Cardiac septum (tissue), 1 donor: ENCODE data around the gene SLC4A1. TPM values are rescaled to one million over a fixed set of nuclear protein-coding genes. Genes with fewer than 3 reads are reported as not detected.
"Not testable (repeated sequence)": the region's sequence is repeated elsewhere in the genome, so short reads cannot be mapped to it uniquely, and the experiment has no call there.

ENCODE experiments used
- DNase-seq: peaks from one replicate; pipeline ENCODE4 v3.0.0-alpha.2; 2020; ENCODE audit warnings: low spot score
- intact Hi-C: fragments of 100-400 bp; cut with DNase I; formaldehyde crosslinking; loops from one replicate; pipeline ENCODE4 v1.14.0; 2022
- total RNA-seq: library from RNA; stranded (reverse); fragmentation: NEBNext Ultra II Directional; extraction: Animal tissue kit (Norgen Biotek cat#: 25700); gene quantifications from one replicate; pipeline ENCODE4 v1.2.1, GENCODE V29; 2021
- donor health status: DM: no; HTN: no; CAD: no.

The SLC4A1 gene
- total RNA-seq, 1 donor from 2014 or later, result 4.0 TPM

DNA sequence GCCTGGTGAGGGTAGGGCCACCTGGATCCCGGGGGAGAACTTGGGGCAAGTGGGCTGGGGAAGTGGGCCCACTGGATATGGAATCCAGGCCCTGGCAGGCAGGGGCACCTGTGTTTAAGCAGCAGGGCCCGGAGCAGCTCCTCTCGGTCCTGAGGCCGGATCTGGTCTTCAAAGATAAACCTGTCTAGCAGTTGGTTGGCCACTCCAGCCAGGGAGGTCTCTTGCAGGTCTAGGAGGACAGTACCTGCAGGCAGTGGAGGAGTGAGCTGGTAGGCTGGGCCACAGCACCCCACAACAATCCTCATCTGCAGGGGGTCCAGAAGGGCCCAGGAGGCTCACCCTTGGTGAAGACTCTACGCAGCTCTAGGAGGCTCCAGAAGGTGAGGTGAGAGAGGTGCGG lies 7.6 kb downstream of the SLC4A1 start:
- no peak for DNase-seq
- intact Hi-C loops, result no loop called here

DNA sequence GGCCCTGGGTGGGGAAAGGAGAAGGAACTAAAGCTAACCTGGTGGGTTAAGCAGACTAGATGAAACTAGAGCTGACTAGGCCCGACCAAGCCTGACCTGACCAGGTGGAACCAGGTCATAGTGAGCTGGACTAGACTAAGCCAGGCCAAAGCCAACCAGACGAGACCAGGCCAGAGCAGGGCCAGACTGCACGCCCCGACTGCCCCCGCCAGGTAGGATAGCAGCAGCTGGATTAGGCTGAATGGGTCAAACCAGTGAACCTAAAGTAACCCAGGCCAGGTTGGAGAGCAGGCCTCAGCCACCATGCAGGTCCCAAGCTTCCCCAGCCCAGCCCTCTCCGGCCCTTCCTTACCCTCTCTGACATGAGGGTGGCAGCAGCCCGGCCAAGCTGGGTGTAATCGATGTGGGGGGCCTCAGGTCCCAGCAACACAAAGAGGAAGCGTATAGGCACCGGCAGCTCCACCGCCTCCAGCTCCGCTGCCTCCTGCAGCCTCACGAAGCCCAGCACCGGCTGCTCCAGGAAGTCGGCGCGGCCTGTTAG lies 9.1 kb downstream of the SLC4A1 start:
- DNase-seq, result no peak
- intact Hi-C loops, result no loop called here

DNA sequence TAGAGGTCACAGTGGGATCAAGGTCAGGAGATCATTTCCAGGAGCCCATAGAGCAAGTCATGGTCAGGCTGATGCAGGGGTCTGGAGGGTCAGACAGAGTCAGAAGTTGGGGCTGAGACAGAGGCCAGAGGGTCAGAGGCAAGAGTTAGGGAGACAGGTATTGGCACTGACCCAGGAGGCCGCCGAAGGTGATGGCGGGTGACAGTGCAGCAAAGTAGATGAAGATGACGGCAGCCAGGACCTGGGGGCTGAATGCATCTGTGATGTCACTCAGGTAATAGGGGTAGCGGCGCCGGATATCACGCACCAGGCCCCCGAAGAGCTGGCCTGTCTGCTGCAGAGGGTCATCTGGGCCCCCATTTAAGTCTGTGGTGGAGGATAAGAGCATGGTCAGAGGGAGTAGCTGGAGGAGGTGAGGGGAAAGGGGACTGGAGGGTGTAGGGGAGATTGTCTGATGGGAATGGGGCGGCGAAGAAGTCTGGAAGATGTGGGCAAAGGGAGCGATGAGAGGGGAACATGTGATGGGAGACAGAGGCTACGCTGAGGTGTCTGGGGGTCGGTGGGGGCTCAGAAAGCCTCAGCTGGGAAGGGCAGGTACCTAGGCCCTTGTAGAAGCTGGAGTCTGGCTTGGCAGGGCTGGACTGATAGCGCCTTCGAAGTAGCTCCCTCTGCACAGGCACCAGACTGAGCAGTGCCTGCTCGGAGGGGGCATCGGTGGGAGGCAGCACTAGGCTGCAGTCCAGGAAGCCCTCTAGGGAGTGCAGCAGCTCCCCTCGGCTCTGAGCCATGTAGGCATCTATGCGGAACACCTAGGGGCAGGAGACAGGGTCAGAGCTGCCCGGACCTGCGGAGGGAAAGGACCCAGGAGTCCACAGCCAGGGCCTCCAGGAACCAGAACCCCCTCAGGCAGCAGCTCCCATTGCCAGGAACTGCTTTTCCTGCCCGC lies 9.8 kb downstream of the SLC4A1 start:
- intact Hi-C loops, result no loop called here
- no peak for DNase-seq

DNA sequence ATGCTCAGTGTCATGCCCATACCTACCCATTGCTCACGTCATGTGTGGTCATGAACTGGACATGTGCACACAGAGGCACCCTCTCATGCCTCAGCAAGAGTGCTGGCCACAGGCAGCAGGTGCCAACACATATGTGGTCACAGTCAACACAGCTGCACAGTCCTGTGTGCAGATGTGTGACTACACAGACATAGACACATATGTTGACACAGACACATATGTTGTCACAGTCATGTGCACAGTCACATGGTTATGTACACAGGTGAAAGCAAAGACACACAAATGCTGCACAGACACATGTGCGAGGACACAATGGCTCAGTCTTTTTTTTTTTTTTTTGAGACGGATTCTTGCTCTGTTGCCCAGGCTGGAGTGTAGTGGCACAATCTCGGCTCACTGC lies 11.3 kb downstream of the SLC4A1 start:
- no peak for DNase-seq
- intact Hi-C loops, result no loop called here

DNA sequence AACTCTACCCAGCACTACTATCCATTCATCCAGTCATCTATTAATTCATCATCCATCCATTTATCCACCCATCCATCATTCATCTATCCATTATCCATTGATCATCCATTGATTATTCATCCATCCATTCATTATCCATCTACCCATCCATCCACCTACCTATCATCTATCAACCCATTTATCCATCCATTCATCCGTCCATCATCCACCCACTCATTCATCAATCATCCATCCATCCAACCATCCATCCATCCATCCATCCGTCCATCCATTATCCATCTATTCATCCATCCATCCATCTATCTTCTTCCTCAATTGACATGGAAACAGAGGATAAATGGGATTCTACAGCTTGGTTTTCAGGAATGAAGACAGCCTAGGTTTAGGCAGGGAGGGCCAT lies 12.0 kb downstream of the SLC4A1 start:
- intact Hi-C loops, result no loop called here
- DNase-seq, result no peak

DNA sequence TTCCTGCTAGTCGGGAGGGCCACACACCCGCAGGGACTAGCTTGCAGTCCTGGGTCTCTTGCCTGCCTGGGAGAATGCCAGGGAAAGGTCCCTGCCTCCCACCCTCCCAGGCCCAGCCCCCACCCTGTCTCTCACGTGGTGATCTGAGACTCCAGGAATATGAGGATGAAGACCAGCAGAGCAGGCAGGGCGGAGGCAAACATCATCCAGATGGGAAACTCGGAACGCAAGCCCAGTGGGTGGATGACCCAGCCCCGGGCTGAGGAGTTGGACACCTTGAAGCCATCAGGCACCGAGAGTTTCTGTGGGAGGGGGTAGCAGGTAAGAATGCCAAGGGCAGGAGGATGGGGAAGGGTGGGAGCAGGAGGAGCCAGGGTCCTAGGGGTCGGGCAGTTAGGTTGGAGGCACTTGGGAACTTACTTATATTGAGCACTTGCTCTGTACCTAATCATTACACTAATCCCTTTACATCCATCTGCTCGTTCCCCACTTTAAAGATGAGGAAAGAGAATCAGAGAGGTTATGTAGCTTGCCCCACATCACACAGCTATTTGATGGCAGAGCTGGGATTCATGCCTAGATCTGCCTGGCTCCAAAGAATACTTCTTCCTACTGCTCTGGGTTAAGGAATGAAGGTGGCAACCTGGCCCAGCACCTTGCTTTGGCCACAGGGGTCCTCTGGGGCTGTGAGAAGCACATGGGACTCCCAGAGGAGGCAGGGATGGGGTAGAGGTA lies 13.4 kb downstream of the SLC4A1 start:
- no peak for DNase-seq
- intact Hi-C loops, result no loop called here

DNA sequence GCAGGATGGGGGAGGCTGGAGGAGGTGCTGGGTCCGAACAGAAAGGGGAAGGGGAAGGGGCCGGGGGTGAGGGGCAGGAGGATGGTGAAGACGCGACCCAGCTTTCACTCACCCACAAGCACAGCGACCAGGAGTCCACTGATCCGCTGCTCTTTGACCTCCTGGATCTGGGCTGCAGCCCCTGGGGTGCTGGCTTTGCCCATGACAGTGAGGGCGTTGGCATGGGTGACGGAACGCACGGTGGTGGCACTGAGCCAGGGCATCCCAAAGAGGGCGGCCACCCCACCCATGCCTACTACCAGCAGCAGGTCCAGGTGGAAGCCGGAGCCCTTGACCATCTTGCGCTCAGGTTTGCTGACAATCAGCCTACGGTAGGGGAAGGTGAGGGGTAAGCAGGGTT lies 14.9 kb downstream of the SLC4A1 start:
- intact Hi-C loops, result no loop called here
- no peak for DNase-seq

DNA sequence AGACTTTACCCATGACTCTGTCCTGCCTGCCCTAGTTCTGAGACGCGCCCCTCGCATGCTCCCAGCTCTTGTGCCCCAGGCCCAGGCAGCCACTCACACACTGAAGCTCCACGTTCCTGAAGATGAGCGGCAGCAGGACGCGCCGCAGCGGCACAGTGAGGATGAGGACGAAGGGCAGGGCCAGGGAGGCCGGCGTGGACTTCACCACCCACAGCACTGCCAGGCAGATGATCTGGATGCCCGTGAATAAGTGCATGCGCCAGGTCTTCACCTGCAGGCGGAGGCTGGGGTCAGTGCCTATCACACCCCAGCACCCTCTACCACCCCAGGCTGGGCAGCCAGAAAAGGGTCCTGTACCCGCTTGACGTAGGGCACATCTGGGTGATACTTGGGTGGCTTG lies 16.9 kb downstream of the SLC4A1 start:
- intact Hi-C loops, result no loop called here
- no peak for DNase-seq

DNA sequence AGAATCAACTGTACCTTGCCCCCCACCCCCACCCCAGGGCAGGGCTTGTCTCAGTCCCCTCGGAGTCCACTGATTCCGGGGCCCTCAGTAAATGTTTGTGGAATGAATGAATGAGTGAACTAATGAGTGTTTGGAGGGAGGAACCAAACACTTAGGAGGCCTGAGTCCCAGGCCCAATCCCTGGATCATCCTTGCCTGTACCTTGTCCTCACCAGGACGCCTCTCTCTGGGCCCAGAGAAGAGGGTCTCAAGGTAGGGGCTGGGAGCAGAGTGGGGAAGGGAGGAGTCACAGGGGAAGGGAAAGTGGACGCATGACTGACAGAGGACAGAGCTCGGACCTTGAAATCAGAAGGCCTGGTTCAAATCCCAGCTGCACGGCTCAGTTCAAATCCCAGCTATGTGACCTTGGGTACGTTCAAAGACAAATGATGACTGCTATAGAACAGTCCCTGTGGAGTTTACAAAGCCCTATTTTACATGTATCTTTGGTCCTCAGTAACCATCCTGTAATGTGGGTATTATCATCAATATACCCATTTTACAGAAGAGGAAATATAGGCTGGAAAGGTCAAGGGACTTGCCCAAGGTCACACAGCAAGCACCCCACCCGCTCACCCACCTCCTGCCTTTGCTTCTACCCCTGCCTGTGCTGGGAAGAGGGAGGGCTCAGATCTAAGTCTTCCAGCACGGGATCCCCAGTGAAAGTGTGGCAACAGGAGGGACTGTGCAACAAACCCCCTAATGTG lies 18.3 kb downstream of the SLC4A1 start:
- intact Hi-C loops, result no loop called here
- no peak for DNase-seq

DNA sequence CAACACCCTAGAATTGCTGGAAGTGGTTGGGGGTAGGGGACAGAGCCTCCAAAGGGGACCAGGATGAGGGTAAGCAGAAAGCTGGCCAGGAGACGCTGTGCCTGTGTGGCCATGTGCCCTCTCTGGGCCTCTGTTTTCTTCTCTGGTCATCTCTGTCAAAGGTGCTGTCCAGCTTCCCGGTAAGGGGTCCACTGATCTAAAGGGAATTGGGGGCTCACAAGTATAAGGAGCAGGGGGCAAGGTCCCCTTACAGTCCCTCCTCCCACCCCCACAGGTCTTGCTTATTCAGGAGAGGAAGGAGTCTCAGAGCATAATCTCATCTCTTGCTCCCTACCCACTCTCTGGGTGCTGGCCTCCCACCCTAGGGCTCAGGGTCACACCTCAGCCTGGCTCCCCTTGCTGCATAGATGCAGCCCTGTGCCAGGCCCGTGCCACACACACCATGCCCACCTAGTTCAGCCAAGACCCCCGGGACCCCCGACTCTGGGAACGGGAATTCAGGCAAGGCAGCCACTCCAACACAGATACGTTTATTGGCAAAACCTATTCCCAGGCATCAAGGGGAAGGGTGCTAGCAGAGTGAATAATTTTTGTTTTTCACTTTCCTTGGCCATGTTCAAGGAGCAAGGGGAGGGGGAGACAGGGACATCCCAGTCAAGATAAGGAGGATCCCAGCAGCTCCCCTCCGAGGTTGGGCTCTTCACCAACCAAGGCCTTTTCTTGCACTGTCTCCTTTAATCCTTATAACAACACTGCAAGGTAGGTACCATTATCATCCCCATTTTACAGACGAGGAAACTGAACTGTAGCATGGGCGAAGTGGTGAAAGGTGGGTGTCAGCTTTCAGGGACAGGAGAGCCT lies 19.8 kb downstream of the SLC4A1 start:
- DNase-seq, result no peak
- intact Hi-C loops, result no loop called here

DNA sequence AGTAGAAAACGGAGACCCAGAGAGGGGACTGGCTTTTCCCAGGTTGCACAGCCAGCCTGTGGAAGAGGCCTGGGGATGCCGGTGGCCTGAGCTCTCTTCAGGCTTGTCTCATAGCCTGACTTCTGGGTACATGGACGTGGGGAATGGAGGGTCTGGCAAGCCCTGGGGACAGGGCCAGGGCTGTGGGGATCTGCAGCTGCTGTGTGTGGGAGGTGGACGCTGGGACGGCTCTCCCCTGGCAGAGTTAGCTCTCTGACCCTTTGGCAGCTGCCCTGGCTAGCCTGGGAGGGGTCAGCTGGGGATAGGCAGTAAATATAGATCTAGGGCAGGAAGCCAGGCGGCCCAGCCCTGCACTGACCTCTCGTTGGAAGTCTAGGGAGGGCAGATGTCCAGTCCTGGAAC lies 20.5 kb downstream of the SLC4A1 start:
- intact Hi-C loops, result no loop called here
- no peak for DNase-seq

DNA sequence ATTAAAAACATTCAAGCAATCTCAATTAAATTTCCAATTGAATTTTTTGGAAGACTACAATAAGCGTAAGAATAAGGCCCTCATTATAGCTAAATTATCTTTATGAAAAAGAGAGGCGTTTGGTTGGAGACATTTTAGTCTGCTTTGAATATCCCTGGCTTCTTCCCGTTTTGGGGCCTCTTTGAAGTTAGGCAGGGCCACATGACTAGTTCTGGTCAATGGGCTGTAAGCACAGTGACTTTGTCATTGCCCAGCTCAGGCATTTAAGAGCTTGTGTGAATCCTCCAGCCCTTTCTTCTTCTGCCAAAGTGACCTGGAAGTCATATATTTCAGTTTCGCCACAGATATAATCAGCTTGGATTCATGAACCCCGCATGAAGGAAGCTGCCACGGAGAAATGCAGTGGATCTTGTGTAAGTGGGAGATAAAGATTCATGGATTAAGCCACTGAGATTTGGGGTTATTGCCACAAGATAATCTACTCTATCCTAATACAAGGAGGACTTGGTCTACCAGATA lies 26.8 kb downstream of the SLC4A1 start:
- DNase-seq, result no peak
- intact Hi-C loops, result no loop called here

DNA sequence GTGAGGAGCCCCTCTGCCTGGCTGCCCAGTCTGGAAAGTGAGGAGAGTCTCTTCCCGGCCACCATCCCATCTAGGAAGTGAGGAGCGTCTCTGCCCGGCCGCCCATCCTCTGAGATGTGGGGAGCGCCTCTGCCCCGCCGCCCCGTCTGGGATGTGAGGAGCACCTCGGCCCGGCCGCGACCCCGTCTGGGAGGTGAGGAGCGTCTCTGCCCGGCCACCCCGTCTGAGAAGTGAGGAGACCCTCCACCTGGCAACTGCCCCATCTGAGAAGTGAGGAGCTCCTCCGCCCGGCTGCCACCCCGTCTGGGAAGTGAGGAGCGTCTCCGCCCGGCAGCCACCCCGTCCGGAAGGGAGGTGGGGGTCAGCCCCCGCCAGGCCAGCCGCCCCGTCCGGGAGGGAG lies 30.0 kb downstream of the SLC4A1 start:
- DNase-seq, intact Hi-C loops: not testable (repeated sequence)

DNA sequence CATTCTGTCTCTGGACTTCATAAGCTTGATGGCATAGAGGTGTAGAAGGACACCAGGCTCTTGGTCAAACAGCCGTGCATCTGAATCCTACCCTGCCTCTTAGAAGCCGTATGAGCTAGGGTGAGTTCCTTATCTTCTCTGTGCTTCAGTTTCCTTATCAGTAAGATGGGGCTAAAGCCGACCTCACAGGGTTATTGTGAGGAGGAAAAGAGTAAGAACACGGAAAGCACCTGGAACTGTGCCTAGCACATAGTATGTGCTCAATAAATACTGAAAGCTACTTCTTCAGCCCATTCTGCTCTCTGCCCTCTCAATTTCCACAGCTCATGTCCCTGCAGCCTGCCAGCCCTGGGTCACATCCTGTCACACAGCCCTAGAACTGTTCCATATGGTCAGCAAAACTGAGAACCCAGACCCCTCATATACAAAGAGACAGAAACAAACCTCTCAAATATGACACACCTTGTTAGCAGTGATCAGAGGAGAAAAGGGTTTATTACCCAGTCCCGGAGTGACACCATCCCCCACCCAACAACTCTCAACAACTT lies 31.4 kb downstream of the SLC4A1 start:
- intact Hi-C loops, result no loop called here
- DNase-seq, result no peak

DNA sequence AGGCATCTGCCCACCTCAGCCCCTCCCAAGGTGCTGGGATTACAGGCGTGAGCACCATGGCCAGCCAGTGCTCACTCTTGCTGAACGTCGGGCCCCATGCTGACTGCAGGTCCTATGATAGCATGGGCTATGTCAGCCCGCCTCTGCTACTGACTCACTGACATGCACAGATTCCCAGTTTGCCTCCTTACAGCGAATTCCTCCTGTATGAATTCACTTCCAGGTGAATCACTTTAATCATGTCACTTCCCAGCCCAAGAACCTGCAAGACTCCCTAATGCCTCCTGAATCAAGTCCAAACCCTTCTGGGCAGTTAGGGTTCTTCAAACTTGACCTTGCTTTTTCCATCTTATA lies 32.4 kb downstream of the SLC4A1 start:
- DNase-seq, result no peak
- intact Hi-C loops, result no loop called here

DNA sequence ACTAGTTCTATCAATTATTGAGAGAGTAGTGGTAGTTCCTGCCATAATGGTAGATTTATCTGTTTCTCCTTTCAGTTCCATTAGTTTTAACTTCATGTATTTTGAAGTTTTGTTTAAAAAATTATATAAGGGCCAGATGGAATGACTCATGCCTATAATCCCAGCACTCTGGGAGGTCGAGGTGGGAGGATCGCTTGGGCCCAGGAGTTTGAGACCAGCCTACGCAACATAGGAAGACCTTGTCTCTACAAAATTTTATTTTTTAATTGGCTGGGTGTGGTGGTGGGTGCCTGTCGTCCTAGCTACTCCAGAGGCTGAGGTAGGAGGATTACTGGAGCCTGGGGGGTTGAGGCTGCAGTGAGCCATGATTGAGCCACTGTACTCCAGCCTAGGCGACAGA lies 34.4 kb downstream of the SLC4A1 start:
- intact Hi-C loops, result no loop called here
- DNase-seq, result no peak

DNA sequence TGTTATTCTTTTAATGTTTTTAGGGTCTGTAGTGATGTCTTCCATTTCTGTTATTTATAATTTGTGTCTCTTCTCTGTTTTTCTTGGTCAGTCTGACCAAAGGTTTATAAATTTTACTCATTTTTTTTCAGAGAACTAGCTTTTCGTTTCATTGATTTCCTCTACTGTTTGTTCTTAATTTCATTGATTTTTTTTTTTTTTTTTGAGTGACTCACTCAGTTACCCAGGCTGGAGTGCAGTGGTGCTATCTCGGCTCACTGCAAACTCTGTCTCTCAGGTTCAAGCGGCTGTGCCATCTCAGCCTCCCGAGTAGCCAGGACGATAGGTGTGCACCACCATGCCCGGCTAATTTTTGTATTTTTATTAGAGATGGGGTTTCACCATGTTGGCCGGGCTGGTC lies 35.9 kb downstream of the SLC4A1 start:
- intact Hi-C loops, result no loop called here
- DNase-seq, result no peak

DNA sequence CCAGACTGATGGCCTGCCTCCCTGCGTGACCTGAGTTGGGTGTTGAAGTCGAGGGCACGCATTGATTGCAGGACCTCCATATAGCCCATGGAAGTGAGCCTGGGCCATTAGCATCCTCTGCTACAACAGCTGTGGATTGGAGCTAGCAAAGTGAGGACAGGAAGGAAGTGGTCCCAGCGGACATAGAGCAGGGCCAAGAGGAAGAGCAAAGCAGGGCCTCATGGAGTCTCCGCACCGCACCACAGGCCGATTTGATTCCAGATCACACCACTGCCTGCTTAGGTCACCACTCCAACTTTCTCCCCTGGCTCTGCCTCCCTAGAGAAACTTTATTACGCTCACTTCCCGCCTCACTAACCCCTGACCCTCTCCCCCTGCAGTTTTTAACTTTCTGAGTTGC lies 37.8 kb downstream of the SLC4A1 start:
- DNase-seq, result no peak
- intact Hi-C loops, result no loop called here

DNA sequence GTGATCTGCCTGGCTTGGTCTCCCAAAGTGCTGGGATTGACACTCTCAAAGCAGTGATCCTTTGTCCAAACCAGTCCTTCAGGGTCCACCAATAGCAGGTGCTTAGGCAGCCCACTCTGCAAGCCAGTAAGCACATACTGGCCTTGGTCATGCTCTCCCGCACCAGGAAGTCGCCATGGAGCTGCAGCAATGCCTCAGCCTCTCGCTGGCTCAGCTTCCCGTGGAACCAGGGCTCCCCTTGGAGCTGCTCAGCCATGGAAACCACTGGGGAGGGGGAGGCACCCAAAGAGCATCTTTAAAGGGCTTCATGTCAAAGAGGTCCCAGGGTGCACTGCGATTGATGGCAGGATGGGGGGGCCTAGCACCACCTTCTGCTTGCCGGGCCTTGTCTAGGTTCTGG lies 38.8 kb downstream of the SLC4A1 start:
- intact Hi-C loops, result no loop called here
- no peak for DNase-seq
